HT-29 (cell line): Measurements from ENCODE around the gene NUP98. TPM values are rescaled to one million over a fixed set of nuclear protein-coding genes. Genes with fewer than 3 reads are reported as not detected.
"Not testable (repeated sequence)": the region's sequence is repeated elsewhere in the genome, so short reads cannot be mapped to it uniquely, and the experiment has no call there.

ENCODE experiments used
- DNase-seq: peaks from one replicate; pipeline ENCODE4 v3.0.0-alpha.2; 2015; ENCODE audit warnings: low spot score
- total RNA-seq: library from RNA; depleted of rRNA; stranded (reverse); fragments of >200 nt; shearing (Covaris generic); gene quantifications from 2 replicates; pipeline ENCODE4 v1.2.3, GENCODE V29; 2014

NUP98 gene
- total RNA-seq, 1 experiment from 2014 or later: 165 TPM

GRCh38 chr11:3826721-3827120, 29.4 kb upstream of the NUP98 start:
- DNase-seq: no peak

DNA sequence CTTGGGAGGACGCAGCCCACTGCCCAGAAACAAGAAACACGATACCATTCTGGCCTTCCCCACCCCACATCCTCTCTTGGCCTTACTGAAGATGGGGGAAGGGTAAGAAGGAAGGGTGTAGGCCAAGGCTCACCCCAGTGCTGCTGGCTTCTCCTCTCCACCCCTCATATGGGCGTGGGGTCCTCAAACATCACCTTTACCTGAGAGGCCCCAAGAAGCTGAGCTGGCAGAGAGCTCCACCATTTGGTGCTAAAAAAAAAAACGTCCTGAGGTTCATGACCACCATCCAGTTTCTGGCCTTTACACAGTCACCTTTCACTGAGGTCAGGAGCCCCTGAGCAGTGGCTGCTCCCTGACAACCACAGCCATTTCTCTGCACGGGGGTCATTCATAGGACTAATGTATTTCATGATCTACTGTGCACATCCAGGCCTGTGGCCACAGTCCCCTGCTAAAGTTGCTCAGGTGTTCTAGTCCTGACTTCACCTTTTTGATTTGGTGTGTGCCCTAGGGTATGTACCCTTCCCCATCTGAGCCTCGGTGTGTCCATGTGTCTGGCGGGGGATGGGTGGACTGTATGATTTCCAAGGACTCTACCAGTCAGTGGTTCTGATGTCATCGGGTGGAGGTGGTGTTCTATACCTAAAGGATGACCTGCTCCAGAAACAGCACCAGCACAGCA, 28.3 kb upstream of the NUP98 start:
- no peak for DNase-seq

DNA sequence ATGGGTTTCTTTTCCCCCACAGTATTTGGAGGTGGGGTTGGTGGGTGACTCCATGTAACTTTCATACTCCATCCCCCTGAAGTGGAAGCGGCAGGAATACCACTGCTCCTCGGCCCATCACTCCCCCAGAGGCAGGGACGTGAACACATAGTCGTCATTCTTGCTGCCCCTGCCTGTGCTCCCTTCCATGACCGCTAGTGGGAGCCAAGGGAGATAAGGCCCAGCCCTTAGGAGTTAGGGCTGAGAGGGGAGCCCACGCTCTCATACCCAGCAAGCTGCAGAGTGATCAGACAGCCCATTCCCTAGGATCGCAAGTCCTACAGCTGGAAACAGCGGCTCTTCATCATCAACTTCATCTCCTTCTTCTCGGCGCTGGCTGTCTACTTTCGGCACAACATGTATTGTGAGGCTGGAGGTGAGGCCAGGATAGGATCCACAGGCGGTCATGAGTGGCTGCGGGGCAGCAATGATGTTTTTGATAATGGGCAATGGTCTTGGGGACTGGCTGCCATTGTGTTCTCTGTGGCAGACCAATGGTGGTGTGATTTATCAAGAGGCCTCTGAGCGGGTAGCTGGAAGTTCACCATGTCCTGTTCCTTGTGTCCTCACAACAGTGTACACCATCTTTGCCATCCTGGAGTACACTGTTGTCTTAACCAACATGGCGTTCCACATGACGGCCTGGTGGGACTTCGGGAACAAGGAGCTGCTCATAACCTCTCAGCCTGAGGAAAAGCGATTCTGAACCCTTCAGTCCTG, 27.5 kb upstream of the NUP98 start:
- peak; percentile 86 for DNase-seq

DNA sequence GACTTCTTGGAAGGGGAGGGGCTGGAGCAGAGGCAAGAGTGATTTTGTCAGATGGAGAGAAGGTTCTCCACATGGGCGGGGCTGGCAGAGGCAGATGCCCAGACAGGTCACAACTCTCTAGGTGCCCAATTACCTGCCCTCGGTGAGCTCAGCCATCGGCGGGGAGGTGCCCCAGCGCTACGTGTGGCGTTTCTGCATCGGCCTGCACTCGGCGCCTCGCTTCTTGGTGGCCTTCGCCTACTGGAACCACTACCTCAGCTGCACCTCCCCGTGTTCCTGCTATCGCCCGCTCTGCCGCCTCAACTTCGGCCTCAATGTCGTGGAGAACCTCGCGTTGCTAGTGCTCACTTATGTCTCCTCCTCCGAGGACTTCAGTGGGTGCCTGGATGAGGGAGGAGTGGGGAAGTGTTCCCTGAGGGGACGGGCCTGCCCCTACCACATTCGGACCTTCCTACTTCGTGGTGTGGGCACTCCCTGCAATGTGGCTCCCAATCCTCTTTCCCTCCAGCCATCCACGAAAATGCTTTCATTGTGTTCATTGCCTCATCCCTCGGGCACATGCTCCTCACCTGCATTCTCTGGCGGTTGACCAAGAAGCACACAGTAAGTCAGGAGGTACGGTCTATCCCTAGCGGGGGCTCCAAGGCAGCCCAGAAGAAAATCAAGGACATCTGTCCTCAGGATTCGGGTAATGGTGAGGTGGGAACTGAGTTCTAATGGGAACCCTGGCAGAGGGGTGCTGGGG, 26.6 kb upstream of the NUP98 start:
- DNase-seq: no peak

DNA sequence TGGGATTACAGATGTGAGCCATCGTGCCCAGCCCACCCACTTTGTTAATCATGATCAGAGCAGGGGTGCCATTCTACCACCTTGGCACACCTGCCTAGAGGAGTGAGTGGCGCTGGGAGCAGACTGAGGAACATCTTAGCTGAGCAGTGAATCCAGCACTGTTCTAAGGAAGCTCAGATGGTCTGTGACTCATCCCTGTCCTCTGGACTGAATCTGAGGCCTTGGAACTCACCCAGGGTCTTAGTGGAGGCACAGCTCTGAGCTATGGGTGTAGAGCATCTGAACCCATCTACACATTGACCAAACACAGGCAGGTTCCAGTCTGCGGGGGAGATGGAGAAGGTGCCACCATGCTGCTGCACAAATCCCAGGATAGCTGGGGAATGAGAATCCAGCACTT, 25.9 kb upstream of the NUP98 start:
- no peak for DNase-seq

- no peak for DNase-seq
Observed at GRCh38 chr11:3822312-3822711, 25.0 kb upstream of the NUP98 start.

DNA sequence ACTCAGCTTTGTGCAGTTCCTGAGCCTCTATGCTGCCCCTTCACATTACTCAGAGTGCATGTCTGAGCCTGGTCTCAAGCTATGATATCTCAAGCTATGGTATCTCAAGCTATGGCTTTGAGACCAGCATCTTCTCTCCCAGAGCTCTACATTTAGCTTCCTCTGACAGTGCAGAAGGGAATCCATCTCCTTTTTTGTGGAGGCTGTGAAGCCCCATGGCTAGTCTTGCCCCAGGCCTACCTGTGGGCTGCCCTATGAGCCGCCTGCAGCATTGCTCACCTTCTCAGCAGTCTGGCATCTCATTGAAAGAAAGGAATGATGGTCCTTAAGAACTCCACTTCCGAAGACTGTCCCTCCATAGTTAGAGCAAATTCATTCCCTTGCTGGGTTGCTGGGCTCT, 23.6 kb upstream of the NUP98 start:
- DNase-seq: no peak

GRCh38 chr11:3817181-3817800, 19.9 kb upstream of the NUP98 start:
- no peak for DNase-seq

DNA sequence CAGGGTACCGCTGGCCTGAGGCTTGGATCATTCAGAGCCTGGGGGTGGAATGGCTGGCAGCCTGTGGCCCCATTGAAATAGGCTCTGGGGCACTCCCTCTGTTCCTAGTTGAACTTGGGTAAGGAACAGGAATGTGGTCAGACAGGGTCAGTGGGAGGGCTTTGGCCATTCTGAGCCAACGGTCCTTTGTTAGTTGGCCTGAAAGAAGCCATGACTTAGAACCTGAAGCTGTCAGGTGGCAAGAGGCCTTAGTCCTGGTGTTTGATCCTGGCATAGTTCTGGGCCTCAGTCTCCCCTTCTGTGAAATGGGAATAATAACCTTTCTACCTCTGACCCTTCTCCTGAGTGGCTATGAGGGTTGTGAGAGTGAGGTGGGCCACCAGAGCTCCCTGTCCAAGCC, 19.3 kb upstream of the NUP98 start:
- peak; percentile 57 for DNase-seq

DNA sequence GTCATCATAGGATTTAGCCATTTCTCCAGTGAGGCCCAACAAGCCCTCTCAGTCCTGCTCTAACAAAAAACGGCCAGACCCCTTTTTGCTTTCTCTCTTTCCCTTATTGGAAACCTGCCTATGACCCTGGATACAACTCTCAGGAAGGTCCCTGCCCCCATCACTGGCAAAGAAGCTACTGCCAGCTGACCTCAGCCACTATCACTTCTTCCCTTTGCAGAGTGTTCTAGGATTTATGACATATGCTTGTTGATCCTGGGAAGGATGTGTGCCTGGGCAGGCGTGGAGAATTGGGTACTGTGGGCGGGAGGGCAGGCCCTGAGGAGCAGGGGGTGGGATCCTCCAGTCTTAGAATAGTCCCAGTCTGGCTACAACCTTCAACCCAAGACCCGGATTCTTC, 18.5 kb upstream of the NUP98 start:
- no peak for DNase-seq

GRCh38 chr11:3814832-3815231, 17.5 kb upstream of the NUP98 start:
- not testable (repeated sequence) for DNase-seq

DNA sequence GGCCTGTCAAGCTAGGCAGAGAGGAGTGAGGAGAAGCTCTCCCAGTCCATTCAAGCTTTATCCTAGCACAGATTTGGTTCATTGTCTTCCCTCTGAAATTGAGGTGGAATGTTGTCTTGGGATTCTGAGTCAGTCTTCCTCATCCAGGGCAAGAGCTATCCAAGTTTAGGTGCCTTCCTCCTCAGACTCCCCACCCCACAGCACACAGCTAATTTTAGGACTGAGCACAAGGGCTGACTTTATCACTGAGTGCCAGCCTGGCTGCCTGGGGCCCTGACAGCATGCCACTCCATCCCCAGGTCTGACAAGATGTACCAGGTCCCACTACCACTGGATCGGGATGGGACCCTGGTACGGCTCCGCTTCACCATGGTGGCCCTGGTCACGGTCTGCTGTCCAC, 13.6 kb upstream of the NUP98 start:
- DNase-seq: no peak

DNA sequence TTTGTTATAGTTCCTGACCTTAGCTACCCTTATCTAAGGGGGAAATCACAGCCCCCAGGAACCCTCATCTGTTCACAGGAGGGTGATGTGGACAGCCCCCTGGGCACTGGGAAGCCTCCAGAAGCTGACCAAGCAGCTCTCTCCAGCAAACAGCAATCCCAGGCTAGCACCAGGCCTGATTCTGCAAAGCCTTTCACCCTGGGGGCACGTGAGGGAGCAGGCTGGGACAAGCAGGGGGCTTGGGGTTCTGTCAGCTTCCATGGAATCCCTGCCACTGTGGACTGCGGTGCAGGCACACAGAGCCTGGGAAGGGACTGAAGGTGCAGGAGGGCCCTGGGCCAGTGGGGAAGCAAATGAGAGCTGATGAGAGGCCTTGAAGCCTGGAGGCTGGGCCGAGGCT, 13.1 kb upstream of the NUP98 start:
- DNase-seq: no peak

GRCh38 chr11:3809624-3809928, 12.2 kb upstream of the NUP98 start:
- DNase-seq: no peak

DNA sequence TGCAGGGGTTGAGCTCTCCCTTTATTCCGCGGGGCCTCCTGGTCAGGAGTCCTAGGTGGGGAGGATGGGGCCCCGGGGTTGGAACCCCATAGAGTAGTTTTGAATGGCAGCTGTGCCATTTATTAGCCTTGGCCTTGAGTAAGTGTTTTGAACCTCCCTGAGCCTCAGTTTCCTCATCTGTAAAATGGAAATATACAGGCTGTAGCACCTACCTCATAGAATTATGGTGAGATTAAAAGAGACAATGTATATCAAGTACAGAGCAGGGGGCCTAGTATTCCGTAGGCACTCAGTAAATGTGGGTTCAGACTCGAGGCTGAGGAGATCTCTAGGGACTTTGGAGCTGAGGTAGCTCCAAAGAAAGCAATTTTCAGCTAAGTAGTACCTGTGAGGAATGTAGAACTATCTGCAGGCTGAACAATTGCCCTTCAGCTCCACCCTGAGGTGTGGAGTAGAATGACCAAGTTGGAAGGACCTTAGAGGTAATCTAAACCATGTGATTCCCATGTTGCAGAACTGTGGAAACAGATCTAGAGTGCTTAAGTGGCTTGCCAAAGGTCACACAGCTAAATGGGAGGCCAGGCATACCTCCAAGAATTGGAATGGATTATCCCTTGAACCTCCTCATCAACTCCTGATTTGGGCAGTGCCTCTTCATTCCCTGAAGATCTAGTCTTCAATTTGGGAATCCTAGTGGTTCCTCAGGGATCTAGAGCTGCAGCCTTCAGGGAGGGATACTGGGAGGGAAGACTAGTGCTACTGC, 11.7 kb upstream of the NUP98 start:
- peak; percentile 90 for DNase-seq

DNA sequence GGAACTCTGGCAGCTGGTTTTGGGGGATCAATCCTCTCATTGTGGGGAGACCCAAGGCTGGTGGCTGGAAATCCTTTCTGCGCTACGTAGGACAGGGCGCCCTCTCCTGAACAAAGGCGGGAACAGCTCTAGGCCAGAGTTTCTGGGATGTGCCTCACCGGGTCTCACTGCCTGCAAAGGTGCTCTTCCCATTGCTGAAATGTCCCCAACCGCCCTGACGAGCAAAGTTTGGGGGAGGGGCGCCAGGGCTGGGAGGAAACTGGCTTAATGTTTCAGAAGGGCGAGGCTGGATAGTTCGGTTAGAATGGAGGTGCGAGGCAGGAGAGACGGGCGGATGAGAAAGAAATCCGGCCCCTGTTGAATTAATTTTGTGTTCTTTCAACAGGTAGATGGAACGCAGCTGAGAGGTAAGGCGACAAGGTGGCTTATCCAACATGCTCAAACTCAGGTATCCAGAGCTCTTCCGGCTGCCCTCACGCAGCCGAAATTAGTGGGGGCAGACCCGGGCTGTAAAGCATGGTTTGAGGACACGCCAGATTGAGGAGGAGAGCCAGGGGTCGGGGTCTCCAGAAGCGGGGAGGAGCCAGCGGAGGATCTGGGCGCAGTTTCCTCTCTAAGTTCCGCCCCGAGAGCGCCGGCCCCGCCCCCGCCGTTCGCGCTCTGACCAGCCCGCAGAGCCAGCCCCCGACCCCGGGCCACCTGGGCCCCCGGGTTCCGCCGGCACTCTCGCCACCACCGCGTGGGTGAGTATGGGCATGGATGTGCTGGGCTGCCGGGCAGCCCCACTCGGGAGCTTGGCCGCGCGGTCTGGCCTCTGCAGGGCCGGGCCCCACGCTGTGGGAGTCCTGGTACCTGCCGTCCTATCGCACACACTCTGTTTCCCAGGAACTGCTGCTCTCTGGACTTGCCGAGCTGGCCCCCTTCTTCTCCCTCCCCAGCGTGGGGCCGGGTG, 10.8 kb upstream of the NUP98 start, which contains the start of gene PGAP2:
TSS of gene PGAP2 (plus strand) at position 652 of the 952 bp plus-strand sequence. CDS start 2,700 bp downstream, outside the sequence.
- peak; percentile 95 for DNase-seq

DNA sequence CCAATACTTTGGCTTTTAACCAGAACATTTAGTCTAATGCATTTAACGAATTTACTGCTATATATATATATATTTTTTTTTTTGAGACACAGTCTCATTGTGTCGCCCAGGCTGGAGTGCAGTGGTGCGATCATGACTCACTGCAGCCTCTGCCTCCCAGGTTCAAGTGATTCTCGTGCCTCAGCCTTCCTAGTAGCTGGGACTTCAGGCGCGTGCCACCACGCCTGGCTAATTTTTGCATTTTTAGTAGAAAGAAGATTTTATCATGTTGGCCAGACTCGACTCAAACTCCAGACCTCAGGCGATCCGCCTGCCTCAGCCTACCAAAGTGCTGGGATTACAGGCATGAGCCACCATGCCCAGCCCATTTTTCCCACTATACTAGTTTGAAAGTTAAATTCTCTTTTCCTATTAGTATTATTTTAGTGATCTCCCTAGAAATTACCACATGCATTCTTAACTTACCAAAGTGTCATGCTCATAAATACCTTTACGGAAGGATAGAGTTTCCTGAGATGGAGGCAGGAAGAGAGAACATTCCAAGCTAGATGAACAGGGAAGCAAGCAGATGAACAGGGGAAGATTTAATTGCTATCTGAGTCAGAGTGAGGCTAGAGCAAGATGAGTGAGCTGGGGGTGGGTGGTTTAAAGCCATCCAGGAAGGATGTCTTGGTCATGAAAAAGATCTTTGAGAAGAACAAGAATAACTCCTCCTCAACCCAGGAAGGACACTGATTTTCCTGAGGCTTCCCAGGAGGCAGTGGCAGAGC, 6.6 kb upstream of the NUP98 start:
- DNase-seq: no peak

GRCh38 chr11:3802011-3802790, 4.8 kb upstream of the NUP98 start:
- DNase-seq: no peak

DNA sequence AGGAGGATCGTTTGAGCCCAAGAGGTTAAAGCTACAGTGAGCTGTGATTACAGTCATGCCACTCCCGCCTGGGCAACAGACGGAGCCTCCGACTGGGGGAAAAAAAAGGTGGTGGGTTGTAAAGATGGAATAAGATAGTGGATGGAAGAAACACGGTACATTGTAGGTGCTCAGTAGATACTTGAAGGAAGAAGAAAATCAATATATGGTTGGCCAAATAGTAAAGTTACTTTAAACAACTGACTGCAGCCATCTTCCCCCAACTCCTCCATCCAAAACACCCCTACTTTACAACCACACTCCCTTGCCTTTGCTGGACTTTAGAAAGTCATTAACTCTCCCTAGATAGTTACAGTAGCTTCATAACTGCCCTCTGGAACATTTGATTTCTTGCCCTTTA, 2.5 kb upstream of the NUP98 start:
- DNase-seq: no peak
